Stimulated activated CD8-positive, alpha-beta memory T cell treated with anti-CD3 and anti-CD28 coated beads, Interleukin-4, amount 100 ng/mL, for 24 hours (primary cell): ENCODE measurements around the gene AP1M1.

ENCODE experiments used
- DNase-seq: peaks from one replicate; pipeline ENCODE4 v3.0.0-alpha.2; 2020; ENCODE audit warnings: low read depth

Gene AP1M1

GRCh38 chr19:16185768-16186123, 12.0 kb upstream of the AP1M1 start:
- DNase-seq, result no peak

GRCh38 chr19:16188521-16188920, 9.2 kb upstream of the AP1M1 start:
- no peak for DNase-seq

- DNase-seq, result no peak
Observed at GRCh38 chr19:16190198-16190597, 7.5 kb upstream of the AP1M1 start.

GRCh38 chr19:16190736-16191135, 7.0 kb upstream of the AP1M1 start:
- no peak for DNase-seq

- no peak for DNase-seq
Observed at GRCh38 chr19:16191216-16191908, 6.3 kb upstream of the AP1M1 start.

GRCh38 chr19:16193466-16193865, 4.2 kb upstream of the AP1M1 start:
- no peak for DNase-seq

- no peak for DNase-seq
Observed at GRCh38 chr19:16197188-16197621, 506 bp upstream of the AP1M1 start.

GRCh38 chr19:16198370-16198651, 600 bp downstream of the AP1M1 start:
- no peak for DNase-seq

GRCh38 chr19:16199275-16199932, 1.7 kb downstream of the AP1M1 start:
- DNase-seq, result no peak

GRCh38 chr19:16200038-16201010, 2.6 kb downstream of the AP1M1 start:
- no peak for DNase-seq

- no peak for DNase-seq
Observed at GRCh38 chr19:16201011-16201391, 3.3 kb downstream of the AP1M1 start.

- DNase-seq, result no peak
Observed at GRCh38 chr19:16202320-16203255, 4.9 kb downstream of the AP1M1 start.

GRCh38 chr19:16203256-16204004, 5.7 kb downstream of the AP1M1 start:
- no peak for DNase-seq

GRCh38 chr19:16204005-16204294, 6.2 kb downstream of the AP1M1 start:
- DNase-seq, result no peak

GRCh38 chr19:16205205-16206045, 7.7 kb downstream of the AP1M1 start:
- DNase-seq, result no peak

- DNase-seq, result no peak
Observed at GRCh38 chr19:16206046-16206605, 8.4 kb downstream of the AP1M1 start.

- DNase-seq, result no peak
Observed at GRCh38 chr19:16206637-16207036, 8.9 kb downstream of the AP1M1 start.

- DNase-seq, result no peak
Observed at GRCh38 chr19:16207063-16207462, 9.4 kb downstream of the AP1M1 start.

- no peak for DNase-seq
Observed at GRCh38 chr19:16207490-16208025, 9.8 kb downstream of the AP1M1 start.
